ENCODE data around the gene DPF1. TPM values are rescaled to one million over a fixed set of nuclear protein-coding genes. Genes with fewer than 3 reads are reported as not detected.

The DPF1 gene
- total RNA-seq, 2 experiments from 2014 or later: 0.41 to 0.77 TPM

DNA sequence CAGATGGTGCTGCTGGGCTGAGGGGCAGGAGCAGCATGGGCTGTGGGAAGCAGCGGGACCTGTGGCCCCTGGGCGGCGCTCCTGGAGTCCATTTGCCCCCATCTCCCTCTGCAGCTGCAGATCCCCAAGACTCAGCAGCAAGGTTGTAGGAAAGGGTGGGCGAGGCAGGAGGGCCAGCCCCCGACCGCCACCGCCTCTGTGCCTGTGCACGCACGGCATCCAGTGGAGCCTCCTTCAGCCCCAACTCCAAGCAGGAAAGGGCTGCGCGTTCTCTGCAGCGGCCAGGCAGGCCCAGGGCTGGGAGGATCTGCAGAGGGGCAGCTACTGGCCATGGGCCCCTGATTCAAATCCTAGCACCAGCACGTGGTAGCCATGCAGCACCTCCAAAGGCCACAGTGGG is 20.8 kb downstream of the DPF1 start:
- Mint-ChIP-seq H3K4me1 (ENCODE audit: low read depth) (no peaks in the 10 kb centered on the region), H3K27ac (no peak overlapping the region), H3K4me3 (no peak overlapping the region), H3K9me3 (no peaks in the 10 kb centered on the region), H3K27me3 (ENCODE audit: low read depth) (peaks cover under 1% of the 10 kb centered on the region), H3K36me3 (ENCODE audit: low read depth) (peaks cover 10% of the 10 kb centered on the region)
- no peak for DNase-seq
- intact Hi-C loops (cut with micrococcal nuclease): no loop called here
- CTCF ChIA-PET: no interaction called here

DNA sequence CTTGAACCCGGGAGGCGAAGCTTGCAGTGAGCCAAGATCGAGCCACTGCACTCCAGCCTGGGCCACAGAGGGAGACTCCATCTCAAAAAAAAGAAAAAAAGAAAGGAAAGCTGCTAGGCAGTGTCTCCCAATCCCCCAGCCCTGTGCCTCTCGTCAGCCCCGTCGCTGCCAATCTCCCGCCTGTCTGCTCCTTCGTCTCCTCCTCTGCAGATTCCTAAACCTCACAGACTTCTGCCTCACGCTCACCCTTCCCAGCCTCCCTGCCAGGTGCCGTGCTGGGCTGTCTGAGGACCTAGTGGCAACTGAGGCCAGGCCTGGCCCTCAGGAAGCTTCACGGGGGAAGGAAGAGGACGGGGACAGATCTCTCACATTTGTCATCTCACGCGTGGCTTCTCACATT is 21.5 kb downstream of the DPF1 start:
- H3K36me3 Mint-ChIP-seq (ENCODE audit: low read depth): peaks cover 10% of the 10 kb centered on the region
- no peaks in the 10 kb centered on the region for H3K9me3 Mint-ChIP-seq
- H3K27ac Mint-ChIP-seq: no peak overlapping the region
- H3K4me1 Mint-ChIP-seq (ENCODE audit: low read depth): no peaks in the 10 kb centered on the region
- H3K27me3 Mint-ChIP-seq (ENCODE audit: low read depth): no peaks in the 10 kb centered on the region
- no peak for DNase-seq
- CTCF ChIA-PET: no interaction called here
- intact Hi-C loops (cut with micrococcal nuclease): loop anchor here (1.0 kb wide), 1 partner anchor 8 kb away; no protein-coding TSS in a partner anchor
- no peak overlapping the region for H3K4me3 Mint-ChIP-seq

DNA sequence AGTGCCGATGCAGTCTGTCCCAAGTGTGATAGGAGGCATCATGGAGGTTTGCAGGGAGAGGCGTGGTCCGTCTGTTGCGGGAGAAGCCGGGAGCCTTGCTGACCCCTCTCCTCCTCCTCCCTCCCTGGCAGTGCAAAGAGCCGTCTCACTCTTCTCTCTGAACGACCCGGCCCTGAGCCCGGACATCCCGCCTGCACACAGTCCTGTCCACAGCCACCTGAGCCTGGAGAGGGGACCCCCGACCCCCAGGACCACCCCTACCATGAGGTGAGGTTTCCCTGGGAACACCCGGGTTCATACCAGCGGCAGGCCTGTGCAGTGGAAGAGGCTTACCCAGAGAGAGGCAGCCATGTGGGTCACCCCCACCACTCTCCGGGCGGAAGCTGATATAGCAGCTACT is 22.3 kb downstream of the DPF1 start:
- H3K4me3 Mint-ChIP-seq: no peak overlapping the region
- no peaks in the 10 kb centered on the region for H3K4me1 Mint-ChIP-seq (ENCODE audit: low read depth)
- H3K27ac Mint-ChIP-seq: no peak overlapping the region
- no peak for DNase-seq
- intact Hi-C loops (cut with micrococcal nuclease): loop anchor here (1.0 kb wide), 1 partner anchor 9 kb away; no protein-coding TSS in a partner anchor
- H3K9me3 Mint-ChIP-seq: no peaks in the 10 kb centered on the region
- CTCF ChIA-PET: no interaction called here
- H3K36me3 Mint-ChIP-seq (ENCODE audit: low read depth): peaks cover 10% of the 10 kb centered on the region
- H3K27me3 Mint-ChIP-seq (ENCODE audit: low read depth): no peaks in the 10 kb centered on the region

DNA sequence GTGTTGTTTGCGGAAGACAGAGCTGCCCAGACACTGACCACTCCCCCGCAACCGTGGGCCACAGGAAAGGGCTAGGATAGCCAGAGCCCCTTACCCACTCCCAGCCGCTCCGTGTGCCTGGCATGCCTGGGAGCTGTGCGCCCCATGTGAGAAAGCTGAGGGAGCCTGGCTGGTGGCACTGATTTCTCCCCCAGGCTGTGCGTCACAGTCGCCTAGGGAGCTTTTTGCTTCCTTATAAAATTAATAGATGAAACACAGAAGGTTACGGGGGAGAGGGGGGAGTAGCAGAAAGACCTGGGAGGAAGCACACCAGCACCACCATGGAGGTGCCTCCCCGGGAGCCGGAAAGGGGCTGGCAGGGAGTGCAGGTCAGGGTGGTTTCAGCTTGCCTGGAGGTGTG is 24.7 kb downstream of the DPF1 start:
- no peak for DNase-seq

DNA sequence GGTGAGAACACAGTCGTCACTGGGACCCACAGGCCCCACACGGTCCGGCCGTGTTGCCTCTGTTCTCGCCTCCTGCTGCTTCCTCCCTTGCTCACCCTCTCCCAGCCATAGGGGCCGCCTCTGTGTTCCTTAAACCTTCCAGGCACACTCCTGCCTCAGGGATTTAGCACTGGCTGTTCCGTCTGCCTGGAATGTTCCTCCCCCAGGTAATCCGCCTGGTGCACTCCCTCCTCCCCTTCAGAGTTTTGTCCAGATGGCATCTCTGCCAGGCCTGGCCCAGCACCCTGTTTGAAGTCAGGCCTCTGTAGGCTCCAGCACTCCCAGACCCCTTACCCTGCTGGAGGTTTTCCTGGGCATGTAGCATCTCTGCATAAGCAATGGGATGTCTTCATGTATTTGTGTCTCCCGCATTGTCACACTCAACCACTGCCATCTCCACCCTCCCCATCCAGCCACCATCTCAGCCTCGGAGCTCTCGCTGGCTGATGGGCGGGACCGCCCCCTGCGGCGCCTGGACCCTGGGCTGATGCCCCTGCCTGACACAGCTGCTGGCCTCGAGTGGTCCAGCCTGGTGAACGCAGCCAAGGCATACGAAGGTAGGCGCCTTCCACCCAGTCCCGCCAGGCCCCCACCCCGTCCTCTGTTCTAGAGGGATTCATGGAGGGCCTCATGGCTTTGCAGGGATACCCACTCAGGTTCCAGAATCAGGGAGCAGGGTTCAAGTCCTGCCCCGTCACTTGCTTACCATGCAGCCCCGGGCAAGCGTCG is 25.9 kb downstream of the DPF1 start:
- no peak overlapping the region for H3K27ac Mint-ChIP-seq

More for the DNA sequence above, 24.7 kb downstream of the DPF1 start:
- CTCF ChIA-PET: interaction anchor here (1.1 kb wide), 1 partner anchor 26 kb away, joined by 3 read pairs; no protein-coding TSS in a partner anchor
- no peaks in the 10 kb centered on the region for H3K27me3 Mint-ChIP-seq (ENCODE audit: low read depth)
- intact Hi-C loops (cut with micrococcal nuclease): no loop called here
- H3K36me3 Mint-ChIP-seq (ENCODE audit: low read depth): peaks cover 19% of the 10 kb centered on the region
- no peaks in the 10 kb centered on the region for H3K4me1 Mint-ChIP-seq (ENCODE audit: low read depth)
- no peak overlapping the region for H3K4me3 Mint-ChIP-seq
- peaks cover 1% of the 10 kb centered on the region for H3K9me3 Mint-ChIP-seq
- no peak overlapping the region for H3K27ac Mint-ChIP-seq

DNA sequence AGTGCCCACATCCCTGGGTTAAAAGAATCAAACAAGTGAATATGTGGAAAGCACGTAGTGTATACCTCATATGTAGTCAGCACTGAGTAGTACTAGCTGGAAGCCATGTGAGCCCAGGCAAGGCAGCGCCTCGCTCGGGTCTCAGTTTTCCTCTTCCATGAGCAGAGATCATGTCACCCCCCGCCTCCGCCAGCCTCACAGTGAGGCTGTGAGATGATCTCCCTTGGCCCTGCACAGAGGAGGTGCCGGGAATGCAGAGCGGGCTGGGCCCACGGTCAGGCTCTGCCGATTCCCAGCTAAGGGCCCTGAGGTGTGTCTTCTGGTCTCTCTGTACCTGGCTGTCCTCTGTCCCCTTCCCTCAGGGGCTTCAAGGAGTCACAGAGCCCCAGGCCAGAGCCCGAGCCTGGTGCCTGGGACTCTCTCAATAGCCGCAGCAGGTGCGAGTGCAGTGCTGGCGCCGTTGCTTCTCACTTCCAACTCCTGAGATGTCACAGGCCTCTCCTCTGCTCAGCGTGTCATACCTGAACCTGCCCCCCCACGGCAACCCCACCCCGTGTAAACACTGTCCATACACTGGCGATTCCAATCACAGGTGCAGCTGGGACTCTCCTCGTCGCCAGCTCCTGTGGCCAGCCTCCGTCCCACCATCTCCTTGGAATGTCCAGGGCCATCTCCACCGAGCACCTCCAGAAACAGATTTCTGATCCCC is 26.9 kb downstream of the DPF1 start:
- no peak for DNase-seq
- Mint-ChIP-seq H3K27ac (no peak overlapping the region), H3K27me3 (ENCODE audit: low read depth) (no peaks in the 10 kb centered on the region), H3K9me3 (peaks cover 1% of the 10 kb centered on the region), H3K4me1 (ENCODE audit: low read depth) (no peaks in the 10 kb centered on the region), H3K36me3 (ENCODE audit: low read depth) (peaks cover 14% of the 10 kb centered on the region), H3K4me3 (no peak overlapping the region)
- CTCF ChIA-PET: interaction anchor here (0.7 kb wide), 1 partner anchor 295 kb away, joined by 4 read pairs; no protein-coding TSS in a partner anchor
- intact Hi-C loops (cut with micrococcal nuclease): no loop called here

More for the DNA sequence above, 25.9 kb downstream of the DPF1 start:
- intact Hi-C loops (cut with micrococcal nuclease): no loop called here
- CTCF ChIA-PET: no interaction called here
- DNase-seq: no peak
- H3K4me3 Mint-ChIP-seq: no peak overlapping the region
- H3K4me1 Mint-ChIP-seq (ENCODE audit: low read depth): no peaks in the 10 kb centered on the region
- H3K36me3 Mint-ChIP-seq (ENCODE audit: low read depth): peaks cover 18% of the 10 kb centered on the region
- peaks cover 1% of the 10 kb centered on the region for H3K9me3 Mint-ChIP-seq
- no peaks in the 10 kb centered on the region for H3K27me3 Mint-ChIP-seq (ENCODE audit: low read depth)

DNA sequence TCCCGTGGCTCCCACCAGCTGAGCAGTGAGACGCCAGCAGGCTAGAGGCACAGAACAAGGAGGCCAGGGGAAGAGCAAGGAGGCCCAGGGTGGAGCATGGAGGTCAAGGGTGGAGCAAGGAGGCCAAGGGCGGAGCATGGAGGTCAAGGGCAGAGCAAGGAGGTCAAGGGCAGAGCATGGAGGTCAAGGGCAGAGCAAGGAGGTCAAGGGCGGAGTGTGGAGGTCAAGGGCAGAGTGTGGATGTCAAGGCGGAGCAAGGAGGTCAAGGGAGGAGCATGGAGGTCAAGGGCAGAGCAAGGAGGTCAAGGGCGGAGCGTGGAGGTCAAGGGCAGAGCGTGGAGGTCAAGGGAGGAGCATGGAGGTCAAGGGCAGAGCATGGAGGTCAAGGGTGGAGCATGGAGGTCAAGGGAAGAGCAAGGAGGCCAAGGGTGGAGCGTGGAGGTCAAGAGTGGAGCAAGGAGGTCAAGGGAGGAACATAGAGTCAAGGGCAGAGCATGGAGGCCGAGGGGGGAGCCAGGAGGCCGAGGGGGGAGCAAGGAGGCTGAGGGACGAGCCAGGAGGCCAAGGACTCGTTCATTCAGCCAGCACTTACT is 27.7 kb downstream of the DPF1 start:
- Mint-ChIP-seq H3K36me3 (ENCODE audit: low read depth) (peaks cover 12% of the 10 kb centered on the region), H3K4me1 (ENCODE audit: low read depth) (no peaks in the 10 kb centered on the region), H3K27ac (no peak overlapping the region), H3K9me3 (peaks cover 1% of the 10 kb centered on the region), H3K27me3 (ENCODE audit: low read depth) (no peaks in the 10 kb centered on the region), H3K4me3 (no peak overlapping the region)
- no peak for DNase-seq
- CTCF ChIA-PET: interaction anchor here (0.7 kb wide), 1 partner anchor 294 kb away, joined by 4 read pairs; no protein-coding TSS in a partner anchor
- intact Hi-C loops (cut with micrococcal nuclease): no loop called here

DNA sequence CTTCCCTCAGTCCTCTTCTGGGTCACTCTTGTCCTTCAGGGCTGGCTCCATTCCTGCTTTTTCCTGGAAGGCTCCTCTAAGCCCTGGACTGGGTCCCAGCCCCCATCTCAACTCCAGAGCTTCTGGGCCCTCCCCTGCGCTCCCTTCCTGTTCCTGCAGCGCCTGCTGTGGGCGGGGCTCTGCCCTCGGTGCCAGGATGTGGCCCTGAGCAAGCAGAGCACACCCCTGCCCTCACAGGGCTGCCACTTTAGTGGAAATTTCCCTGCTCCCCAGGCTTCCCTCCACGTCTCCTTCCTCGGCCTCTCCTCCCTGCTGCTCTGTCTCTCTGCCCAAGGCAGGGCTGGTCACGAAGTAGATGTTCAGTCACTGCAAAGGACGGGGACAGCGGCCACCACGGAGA is 28.8 kb downstream of the DPF1 start:
- Mint-ChIP-seq H3K4me1 (ENCODE audit: low read depth) (peaks cover 1% of the 10 kb centered on the region), H3K27ac (no peak overlapping the region), H3K4me3 (no peak overlapping the region), H3K9me3 (peaks cover 1% of the 10 kb centered on the region), H3K36me3 (ENCODE audit: low read depth) (peaks cover 11% of the 10 kb centered on the region), H3K27me3 (ENCODE audit: low read depth) (no peaks in the 10 kb centered on the region)
- no peak for DNase-seq
- intact Hi-C loops (cut with micrococcal nuclease): no loop called here
- CTCF ChIA-PET: no interaction called here

DNA sequence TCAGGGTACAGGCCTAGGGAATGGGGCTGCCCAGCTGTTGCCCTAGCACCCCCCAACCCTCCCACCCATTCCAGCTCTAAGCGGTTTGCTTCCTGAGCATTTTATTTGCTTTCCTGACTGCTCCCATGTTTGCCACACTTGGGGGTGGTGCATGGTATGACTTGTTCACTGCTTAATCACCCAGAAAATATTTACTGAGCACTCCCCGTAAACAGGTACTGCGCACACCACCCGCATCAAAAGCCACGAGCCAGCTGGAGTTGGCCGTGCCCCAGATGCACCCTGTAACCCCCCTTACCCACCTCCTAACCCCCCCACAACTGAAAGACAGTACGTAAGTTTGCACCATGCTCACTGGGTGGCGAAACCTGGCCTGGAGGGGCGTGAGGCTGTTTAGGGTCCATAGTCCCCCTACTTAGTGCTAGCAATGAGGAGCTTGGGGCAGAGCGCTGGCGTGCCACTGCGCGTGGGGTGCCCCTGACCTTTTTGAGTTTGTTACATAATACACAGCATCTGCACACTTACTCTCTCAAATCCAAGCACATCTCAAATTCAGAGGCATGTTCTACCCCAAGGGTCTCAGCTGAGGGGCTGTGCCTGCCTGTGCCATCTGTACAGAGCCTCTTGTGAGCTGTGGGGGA is 29.8 kb downstream of the DPF1 start:
- H3K27ac Mint-ChIP-seq: no peak overlapping the region
- H3K36me3 Mint-ChIP-seq (ENCODE audit: low read depth): peaks cover 11% of the 10 kb centered on the region
- CTCF ChIA-PET: no interaction called here
- no peak overlapping the region for H3K4me3 Mint-ChIP-seq
- DNase-seq: no peak
- H3K4me1 Mint-ChIP-seq (ENCODE audit: low read depth): peaks cover 6% of the 10 kb centered on the region
- intact Hi-C loops (cut with micrococcal nuclease): no loop called here
- H3K27me3 Mint-ChIP-seq (ENCODE audit: low read depth): no peaks in the 10 kb centered on the region
- peaks cover 1% of the 10 kb centered on the region for H3K9me3 Mint-ChIP-seq

DNA sequence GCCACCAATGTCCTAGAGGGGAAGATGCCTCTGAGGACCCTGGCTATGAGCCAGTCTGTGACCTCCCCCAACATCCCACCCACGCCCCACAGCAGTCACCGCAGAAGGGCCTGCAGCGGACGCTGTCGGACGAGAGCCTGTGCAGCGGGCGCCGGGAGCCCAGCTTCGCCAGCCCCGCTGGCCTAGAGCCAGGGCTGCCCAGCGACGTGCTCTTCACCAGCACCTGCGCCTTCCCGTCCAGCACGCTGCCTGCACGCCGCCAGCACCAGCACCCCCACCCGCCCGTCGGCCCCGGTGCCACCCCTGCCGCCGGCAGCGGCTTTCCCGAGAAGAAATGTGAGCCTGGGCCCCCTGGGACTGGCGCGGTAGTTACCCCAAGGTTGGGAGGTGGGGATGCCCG is 30.6 kb downstream of the DPF1 start:
- peaks cover 11% of the 10 kb centered on the region for H3K36me3 Mint-ChIP-seq (ENCODE audit: low read depth)
- peaks cover 6% of the 10 kb centered on the region for H3K4me1 Mint-ChIP-seq (ENCODE audit: low read depth)
- no peak overlapping the region for H3K4me3 Mint-ChIP-seq
- no peak for DNase-seq
- intact Hi-C loops (cut with micrococcal nuclease): no loop called here
- peaks cover 1% of the 10 kb centered on the region for H3K9me3 Mint-ChIP-seq
- no peak overlapping the region for H3K27ac Mint-ChIP-seq
- H3K27me3 Mint-ChIP-seq (ENCODE audit: low read depth): no peaks in the 10 kb centered on the region
- CTCF ChIA-PET: no interaction called here

DNA sequence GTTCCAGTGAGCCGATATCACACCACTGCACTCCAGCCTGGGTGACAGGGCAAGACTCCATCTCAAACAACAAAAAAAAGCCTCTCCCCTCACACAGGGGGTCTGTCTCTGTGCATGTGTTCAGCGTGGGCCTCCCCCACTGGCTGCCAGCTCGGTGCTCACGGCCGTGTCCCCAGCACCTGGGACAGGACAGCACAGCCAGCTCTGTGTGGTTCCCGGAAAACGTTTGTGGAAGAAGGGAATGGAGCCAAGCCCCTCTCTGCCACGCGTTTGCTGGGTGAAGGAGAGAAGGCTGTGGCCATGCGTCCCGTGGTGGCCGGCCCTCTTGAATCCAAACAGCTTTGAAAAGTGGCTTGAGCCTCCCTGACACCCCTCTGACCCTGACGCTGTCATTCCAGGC is 32.3 kb downstream of the DPF1 start:
- CTCF ChIA-PET: no interaction called here
- Mint-ChIP-seq H3K27ac (no peak overlapping the region), H3K36me3 (ENCODE audit: low read depth) (peaks cover 11% of the 10 kb centered on the region), H3K4me3 (no peak overlapping the region), H3K9me3 (peaks cover 1% of the 10 kb centered on the region), H3K27me3 (ENCODE audit: low read depth) (no peaks in the 10 kb centered on the region), H3K4me1 (ENCODE audit: low read depth) (peaks cover 6% of the 10 kb centered on the region)
- intact Hi-C loops (cut with micrococcal nuclease): no loop called here
- no peak for DNase-seq

DNA sequence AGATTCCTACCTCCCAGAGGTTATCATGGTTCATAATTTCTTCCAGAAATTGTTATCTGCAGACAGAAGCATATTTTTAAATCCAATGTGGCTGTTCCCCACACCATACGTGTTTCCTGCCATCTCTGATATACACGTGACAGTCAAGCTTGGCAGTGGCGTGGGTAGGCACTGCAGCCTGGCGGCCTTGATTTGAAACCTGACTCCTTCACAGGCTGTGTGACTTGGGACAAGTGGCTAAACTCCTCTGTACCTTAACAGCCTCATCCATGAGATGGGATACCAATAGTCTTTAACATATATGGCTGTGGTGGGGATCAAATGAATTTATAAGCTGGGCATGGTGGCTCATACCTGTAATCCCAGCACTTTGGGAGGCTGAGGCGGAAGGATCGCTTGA is 33.2 kb downstream of the DPF1 start:
- Mint-ChIP-seq H3K27ac (no peak overlapping the region), H3K4me1 (ENCODE audit: low read depth) (peaks cover 6% of the 10 kb centered on the region), H3K36me3 (ENCODE audit: low read depth) (peaks cover 7% of the 10 kb centered on the region), H3K9me3 (peaks cover 1% of the 10 kb centered on the region), H3K27me3 (ENCODE audit: low read depth) (no peaks in the 10 kb centered on the region), H3K4me3 (no peak overlapping the region)
- intact Hi-C loops (cut with micrococcal nuclease): no loop called here
- CTCF ChIA-PET: interaction anchor here (0.8 kb wide), 1 partner anchor 56 kb away, joined by 5 read pairs; no protein-coding TSS in a partner anchor
- no peak for DNase-seq

Data from activated naive CD4-positive, alpha-beta T cell treated with anti-CD3 and anti-CD28 coated beads for 36 hours (primary cell).